AG20443 (cell line): ENCODE measurements around the gene COL23A1.

Experiments
- DNase-seq: peaks from one replicate; pipeline ENCODE4 v3.0.0; 2012; ENCODE audit warnings: low spot score, mixed read lengths

Gene COL23A1

DNA sequence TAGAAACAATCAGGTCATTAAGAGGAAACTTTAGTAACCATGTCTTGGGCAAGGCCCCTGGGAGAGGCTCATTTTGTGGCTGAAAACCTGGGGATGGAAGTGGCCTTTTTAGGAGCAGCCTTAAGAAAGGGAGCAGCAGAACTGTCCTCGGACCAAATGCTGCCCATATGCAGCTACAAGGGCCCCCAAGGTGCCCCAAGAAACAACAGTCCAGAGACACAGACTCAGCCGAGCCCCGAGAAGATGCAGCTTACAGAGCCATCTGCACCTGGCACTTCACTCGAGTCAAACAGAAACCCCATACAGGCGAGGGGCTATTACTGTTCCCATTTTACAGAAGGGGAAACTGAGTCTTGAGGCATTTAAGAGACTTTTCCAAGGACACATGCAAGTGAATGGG lies 58.0 kb downstream of the COL23A1 start:
- DNase-seq, result no peak

DNA sequence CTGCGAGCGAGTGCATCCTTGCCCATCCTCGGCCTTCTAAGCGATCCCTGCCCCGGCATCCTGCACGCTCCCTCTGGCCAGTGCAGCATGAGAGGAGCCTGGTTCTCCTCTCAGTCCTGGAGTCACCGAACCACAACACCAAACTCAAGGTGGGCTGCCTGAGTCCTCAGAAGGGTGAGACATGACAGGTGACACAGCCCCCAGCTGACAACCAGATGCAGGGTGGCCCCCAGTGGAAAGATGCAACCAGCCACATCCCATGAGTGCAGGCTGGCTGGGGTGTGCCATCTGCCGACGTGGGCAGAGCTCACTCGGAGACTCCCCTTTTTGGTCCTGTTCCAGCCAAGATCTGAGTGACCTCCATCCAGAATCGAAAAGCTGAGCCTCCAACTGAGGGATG lies 58.4 kb downstream of the COL23A1 start:
- DNase-seq, result no peak

DNA sequence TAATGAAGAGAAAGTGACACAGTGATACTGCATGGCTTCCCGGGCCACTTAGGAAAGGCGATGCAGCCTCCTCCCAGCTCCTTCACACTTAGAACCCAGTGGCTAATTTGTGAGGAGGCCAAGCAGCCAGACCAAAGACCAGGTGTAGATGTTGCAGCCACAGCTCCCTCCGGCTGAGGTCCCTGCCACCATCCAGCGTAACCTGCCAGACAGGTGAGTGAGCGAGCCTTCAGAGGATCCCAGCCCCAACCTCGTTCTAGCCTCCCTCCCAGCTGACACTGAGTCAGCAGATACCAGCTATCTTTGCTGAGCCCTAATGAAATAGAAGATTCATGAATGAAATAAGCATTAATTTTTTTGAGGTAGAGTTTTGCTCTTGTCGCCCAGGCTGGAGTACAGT lies 59.7 kb downstream of the COL23A1 start:
- DNase-seq, result no peak

DNA sequence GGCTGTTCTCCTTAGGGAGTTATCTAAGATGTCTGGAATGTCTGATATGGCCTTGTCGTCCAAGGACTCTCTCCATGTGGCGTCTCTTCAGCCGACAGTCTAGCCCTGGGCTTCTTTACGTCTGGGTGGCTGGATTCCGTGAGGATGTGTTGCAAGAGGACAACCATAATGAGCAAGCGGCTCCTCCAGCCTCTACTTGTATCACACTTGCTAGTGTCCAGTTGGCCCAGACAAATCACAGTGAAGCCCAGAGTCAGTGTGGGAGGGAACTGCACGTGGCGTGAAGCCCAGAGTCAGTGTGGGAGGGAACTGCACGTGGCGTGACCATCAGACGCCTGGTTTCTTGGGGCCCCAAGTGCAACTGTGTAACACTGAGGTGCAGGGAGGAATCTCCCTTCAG lies 61.1 kb downstream of the COL23A1 start:
- DNase-seq, result no peak

DNA sequence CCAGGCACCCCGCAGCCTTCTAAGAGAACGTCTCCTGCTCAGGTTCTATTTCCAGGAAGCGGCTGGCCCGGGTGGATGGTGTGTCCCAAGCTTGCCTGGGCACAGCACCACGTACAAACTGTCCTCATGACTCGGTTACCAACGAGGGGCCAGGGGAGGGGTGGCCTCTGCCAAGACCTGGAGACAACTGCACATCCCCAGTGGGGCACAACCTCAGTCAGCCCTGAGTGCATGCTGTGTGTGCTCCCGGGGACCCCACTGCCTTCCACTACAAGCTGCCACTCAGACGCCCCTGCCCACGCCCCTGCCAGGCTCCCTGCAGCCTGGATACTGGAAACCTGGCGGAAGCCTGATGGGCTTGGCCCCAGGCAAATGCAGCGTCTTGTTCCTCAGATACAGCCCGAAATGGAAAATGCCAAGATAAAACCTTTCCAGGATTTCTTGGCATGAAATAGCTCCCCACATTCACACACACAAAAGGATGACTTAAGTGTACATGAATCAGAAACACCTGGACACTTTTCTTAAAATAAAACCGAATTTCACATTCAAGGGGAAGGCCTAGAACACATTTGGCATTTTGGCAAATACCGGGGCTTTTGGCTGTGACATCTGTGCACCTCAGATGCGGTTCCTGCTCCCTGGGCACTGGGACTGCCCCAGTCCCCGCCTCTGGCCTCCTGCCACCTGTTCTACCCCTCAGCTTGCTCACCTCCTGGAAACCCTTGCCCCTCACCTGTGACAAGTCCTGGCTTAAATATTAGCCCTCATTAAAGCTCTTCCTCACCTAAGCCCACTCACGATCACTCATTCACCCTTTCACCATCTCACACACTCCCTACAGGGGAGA lies 62.5 kb downstream of the COL23A1 start:
- no peak for DNase-seq

DNA sequence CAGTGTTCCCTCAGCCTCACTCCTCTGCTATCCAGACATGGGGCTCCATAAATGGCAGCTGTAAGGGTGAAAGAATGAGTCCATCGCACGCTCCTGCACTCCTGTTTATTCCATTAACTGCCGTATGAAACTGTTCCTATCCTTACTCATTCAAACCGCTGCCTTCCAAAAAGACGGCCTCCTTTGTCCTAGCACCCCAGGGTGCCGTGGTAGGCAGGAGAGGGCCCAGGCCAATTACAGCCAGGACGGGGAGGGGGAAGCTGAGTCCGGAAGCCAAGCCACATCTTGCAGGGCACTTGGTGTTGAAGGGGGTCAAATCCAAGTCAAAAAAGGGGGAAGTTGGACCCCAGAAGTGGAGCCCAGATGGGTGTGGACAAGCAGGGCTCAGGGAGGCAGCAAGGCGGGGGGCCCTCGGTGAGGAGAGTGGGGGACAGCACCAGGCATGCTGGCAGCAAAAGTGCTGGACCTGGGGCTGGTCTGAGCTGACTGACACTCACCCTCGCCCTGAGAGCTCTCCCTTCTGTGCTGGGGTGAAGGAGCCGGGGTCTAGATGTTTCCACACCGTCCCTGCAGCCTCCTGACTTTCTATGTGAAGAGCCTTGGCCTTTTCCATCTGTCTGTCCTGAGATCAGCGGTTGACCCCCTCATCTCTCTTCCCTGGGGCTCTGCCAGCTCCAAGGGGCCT lies 63.3 kb downstream of the COL23A1 start:
- DNase-seq, result no peak

DNA sequence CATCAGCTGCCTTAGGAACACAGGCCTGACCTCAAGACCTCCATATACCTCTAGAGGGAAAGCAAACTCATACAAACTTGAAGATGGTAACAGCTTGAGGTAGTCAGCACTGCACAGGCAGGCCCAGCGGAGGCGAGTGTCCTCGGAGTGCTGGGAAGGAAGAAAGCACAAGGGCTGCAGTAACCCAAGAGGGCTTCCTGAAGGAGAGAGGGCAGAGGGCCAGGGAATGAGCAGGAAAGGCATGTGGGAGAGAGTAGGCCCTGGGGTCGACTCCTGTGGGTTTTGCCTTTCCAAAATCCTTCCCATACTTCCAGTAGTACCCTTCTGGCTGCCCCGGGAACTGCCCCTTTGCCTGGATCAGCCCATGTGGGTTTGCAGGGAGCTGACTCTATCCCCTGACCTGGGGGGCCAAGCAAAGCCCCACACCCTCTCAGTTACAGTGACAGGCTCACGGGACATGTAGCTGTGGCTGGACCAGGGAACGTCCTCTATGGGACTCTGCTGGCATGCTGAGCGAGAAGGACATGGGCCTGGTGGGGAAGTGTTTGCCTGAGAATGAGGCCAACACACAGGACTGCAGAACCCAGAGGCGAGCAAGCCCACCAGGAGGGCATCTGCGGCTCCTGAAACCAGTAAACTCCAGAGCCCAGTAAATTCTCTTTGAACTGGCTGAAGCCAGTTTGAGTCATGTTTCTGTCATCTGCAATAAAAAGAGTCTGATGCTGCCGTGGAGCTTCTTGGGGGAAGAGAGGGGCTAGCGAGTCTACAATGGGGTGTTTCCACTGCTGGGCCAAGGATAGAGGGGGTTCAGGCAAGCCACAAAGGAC lies 64.1 kb downstream of the COL23A1 start:
- no peak for DNase-seq

DNA sequence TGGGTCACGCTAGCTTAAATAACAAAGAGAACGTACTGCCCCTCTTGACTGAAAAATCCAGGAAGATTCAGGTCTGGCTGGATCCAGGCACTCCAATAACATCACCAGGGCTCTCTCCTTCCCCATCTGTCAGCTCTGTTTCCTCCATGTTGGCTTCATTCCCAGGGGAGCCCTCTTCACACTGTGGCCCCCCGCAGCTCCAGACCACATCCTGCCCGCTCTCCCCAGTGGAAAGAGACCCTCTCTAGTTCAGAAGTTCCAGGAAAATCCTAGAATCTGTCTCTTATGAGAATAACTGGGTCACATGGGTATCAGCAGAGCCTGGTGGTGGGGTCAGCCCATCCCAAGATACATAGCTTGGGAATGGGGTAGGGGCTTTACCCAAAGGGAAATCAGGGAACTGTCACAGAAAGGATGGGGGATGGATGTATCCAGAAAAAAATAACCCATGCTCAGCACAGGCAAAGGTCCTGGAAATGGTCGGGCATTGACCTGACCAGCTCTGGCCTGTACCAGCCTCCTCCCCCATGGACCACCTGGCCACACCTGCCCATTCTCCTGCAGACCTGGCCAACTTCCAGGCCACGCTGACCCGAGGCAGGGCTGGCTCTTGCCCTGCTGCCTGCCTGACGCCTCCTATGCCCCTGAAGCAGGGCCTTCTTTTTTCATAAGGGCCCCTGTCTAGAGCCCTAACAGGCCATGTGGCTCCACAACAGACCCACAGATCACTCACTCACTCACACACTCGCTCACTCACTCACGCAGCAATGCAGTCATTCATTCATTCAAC lies 65.9 kb downstream of the COL23A1 start:
- DNase-seq, result no peak

DNA sequence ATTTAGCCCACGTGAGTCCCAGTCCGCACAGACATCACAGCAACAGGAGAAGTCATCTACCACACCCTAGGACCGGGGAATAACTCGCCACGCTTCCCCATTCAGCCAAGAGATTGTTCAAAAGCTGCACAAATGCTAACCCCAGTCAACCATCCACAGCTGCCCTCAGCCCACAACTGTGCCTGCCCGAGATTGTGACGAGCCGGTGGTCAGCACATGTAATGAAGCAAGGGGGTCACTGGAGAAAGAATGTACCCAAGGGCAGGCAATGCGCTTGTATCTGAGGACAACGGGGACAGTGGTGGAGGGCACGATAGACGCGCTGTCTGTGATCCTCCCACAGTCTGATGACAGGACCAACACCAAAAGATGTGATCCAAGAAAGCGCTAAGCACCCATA lies 67.8 kb downstream of the COL23A1 start:
- DNase-seq, result no peak

DNA sequence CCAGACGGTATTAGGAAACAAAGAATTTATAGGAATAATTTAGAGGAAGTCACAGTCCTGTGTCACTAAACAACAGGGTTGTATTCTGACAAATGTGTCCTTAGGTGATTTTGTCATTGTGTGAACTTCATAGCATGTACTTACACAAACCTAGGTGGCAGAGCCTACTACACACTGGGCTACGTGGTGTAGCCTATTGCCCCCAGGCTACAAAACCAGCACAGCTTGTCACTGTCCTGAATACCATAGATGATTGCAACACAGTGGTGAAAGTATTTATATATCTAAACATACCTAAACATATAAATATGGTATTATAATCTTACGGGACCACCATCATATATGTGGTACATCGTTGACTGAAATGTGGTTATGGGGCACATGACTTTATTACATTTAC lies 69.3 kb downstream of the COL23A1 start:
- no peak for DNase-seq

DNA sequence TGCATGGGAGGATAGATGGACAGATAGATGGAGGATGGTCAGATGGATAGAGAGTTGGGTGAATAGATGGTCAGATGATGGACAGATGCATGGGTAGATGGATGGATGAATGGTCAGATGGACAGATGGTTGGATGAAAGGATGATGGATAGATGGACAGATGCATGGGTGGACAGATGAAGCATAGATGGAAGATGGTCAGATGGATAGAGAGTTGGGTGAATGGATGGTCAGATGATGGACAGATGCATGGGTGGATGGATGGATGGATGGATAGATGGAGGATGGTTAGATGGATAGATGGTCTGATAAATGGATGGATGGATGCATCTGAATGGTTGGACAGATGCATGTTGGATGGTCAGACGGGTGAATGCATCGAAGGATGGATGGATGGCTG lies 70.4 kb downstream of the COL23A1 start:
- DNase-seq, result no peak

DNA sequence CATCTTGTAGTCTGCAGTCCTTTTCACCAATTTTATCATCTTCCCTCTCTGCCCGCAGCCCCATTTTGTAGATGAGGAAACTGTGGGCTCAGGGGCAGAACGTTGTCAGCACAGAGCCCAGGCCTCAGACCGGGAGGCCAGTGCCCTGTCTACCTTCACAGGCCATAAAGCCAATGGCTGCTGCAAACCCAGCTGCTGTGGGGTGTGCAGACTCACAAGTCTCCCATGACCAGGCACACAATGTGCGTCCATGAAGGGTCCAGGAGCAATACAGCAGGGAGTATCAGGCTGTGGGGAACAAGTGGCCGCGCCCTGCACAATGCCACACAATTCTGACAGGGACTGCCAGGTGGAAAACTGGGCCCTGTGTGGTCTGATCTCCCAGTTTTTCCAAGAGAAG lies 71.0 kb downstream of the COL23A1 start:
- no peak for DNase-seq

DNA sequence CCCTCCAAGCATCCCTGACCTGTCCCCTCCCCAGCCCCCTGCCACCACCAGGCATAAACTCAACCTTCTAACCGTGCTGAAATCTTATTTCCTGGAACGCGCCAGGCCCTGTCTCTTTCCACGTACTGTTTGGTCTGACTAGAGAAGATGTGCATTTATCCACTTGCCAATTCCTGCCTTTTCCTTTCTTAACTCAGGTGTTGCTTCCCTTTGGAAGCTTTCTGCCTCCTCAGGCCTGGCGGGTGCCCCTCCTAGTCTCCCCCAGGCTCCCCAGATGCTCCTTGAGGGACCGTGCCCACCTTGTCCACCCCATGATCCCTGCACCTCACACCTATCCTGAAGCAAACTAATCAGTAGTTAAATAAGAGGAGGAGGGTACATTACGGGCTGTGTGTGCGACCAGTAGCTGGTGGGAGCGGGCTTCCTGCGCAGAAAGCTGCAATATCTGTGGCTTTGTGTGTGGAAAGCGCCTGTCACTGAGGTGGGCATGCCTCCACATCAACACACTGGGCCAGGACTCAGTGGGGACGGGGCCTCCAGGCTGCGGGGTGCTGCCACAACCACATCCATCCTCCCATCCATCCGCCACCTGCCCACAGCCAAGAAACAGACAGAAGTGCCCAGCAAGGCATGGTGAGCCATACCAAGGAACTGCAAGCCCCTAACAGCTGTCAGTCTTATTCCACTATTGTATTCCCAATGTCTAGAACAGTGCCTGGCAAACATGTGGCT lies 73.5 kb downstream of the COL23A1 start:
- no peak for DNase-seq

DNA sequence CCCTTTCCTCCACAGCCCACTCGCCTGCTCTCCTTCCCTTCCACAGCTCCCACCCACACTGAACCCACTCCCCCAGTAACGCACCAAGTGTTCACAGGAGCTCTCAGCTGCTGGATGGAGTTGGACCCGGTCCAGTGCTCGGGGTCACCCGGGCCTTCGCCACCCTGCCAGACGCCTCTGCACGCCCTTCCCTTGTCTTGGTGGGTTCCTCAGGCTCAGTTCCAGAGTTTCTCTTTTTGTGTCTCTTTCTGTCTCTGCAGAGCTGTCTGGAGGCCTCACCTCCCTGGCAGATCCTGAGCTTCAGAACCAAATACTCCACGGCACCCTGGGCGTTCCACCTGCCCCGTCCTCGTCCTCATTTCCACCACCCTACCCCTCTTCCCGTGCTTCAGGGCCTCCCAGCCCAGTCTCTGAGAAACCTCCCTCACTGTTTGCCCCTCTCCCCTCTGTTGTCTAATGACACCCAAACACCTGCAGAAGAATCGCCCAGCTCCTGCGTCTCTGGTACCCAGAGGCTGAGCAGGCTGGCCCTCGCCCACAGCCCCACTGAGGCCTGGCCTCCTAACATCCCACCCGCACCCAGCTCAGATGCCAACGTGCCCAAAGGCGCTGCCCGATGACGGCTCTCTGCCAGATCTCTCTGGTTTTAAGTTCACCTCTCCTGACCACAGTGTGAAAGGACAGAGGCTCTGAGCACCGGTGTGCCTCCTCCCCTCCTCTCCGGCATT lies 74.3 kb downstream of the COL23A1 start:
- no peak for DNase-seq

DNA sequence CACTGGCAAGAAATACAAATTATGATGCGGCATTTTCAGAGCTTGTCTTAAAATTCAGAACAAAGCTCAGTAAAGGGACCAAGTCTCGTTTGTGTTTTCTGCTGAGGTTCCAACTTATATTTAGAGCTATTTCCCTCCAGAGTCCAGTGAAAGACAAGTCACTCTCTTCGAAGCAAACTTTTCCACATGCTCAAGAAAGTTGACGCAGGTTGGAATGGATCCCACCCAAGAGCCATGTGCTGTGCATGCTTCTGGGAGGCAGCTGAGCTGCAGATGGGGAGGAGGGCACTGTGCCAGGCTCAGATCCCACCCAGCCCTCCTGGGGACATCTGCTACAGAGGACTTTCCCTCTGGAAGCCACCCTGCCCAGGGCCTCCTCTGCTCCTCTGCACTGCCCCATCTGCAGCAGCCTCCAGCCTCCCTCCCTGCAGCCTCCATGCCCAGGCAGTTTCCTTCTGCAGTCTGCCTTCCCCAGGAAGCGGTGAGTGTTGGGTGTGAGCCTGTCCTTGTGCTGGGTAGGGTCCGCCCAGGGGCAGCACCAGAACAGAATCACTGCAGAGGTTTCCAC lies 75.3 kb downstream of the COL23A1 start:
- no peak for DNase-seq

DNA sequence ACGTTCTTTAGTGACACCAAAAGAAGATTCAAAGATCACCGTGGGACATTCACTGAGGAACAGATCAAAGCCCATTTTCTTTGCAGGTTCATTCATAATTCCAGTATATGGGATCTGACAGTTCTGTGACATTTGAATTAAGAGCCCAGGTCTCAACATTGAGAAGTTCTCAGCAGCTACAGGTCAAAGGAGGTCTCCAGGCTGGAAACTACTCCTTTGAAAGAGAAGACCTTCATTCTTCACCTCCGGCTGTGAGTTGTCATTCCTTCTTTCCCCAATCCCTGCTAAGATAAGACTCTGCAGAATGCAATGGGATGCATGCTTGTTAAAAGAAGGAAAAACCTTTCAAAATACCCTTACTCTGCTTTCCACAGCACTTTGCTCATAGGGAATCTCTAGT lies 79.0 kb downstream of the COL23A1 start:
- no peak for DNase-seq

DNA sequence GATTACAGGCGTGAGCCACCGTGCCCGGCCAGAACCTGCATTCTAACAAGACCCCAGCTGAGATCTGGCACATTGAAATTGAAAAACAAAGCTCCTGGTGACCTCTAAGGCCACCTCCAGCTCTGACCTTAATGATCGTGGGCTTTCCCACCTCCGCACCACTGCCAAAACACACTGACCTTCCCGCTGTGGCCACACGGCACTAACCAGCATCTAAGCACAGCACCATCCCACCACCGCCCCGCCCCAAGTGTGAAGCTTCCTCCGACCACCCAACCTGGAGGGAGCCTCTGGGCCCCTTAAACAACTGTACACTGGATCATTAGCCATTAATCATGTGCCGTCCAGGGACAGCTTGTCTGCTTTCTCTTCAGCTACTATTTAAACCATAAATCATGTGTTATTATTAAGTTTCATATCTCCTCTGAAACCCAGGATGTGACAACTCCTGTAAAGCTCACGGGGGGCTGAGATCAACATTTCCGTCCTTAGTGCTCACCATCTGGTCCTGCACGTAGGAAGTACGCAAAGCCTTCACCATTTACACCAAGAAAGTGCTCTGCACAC lies 80.6 kb downstream of the COL23A1 start:
- DNase-seq, result no peak

DNA sequence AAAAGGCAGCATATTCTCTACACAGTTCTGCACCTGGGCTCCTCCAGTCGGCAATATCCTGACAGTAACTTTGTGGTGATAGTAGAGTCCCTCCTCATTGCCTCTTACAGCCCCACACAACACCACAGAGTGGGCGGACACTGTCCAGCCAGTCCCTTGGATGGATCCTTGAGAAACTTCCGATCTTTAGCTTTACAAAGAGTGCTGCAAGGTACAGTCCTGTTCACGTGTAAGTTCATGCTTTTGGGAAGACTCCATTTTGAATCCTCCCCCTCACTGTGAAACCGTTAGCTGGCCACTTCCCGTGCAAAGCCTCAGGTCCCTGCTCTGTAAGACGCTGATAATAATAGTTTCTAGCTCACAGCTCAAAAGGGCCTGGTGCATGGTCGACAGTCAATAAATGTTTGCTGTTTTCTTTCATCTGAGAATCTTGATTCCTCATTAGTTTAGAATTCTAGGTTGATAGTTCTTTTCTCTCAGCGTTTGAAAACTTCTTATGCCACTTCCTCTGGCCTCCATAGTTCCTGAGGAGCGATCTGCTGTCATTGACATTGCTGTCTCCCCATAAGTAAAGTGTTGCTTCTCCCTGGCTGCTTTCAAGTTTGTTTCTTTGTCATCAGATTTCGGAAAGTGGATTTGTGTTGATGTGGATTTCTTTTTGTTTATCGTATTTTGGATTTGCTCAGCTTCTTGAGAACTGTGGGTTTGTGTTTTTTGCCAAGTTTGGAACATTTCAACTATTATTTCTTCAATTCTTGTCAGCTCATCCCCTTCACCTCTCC lies 82.9 kb downstream of the COL23A1 start:
- no peak for DNase-seq
